HL-60 (cell line): ENCODE measurements around the gene CPHXL2.

Experiments
- DNase-seq, 2 experiments: peaks; one replicate each; pipeline ENCODE4 v3.0.0-alpha.2; 2010 to 2020; ENCODE audit warnings: low read depth in 1 of 2, low spot score in 1 of 2
- H3K27ac ChIP-seq: fragments of 250-450 bp; sonication (Bioruptor Pico); replicated peaks from 2 replicates; pipeline ENCODE4 v1.5.1; 2020; ENCODE audit warnings: mild to moderate bottlenecking, moderate library complexity
- H3K27me3 ChIP-seq: fragments of 250-450 bp; sonication (Bioruptor Pico); 2 replicates; pipeline ENCODE4 v1.5.1; 2021; ENCODE audit warnings: mild to moderate bottlenecking, moderate library complexity; ENCODE audit not compliant: insufficient read depth, poor library complexity, severe bottlenecking
- H3K4me3 ChIP-seq: replicated peaks from 2 replicates; pipeline ENCODE4 v1.5.1; 2011; ENCODE audit warnings: mild to moderate bottlenecking, control low read depth, low read length; ENCODE audit not compliant: insufficient read depth
- CTCF ChIP-seq: IDR thresholded peaks from one replicate; pipeline ENCODE4 v1.5.1; 2011; ENCODE audit warnings: low read length, control low read depth, inconsistent platforms; ENCODE audit not compliant: insufficient read depth
- GABPA ChIP-seq: IDR thresholded peaks from 2 replicates; pipeline ENCODE4 v1.6.1; 2012; ENCODE audit warnings: low read depth
- POLR2AphosphoS5 ChIP-seq: IDR thresholded peaks from 2 replicates; pipeline ENCODE4 v1.6.1; 2012; ENCODE audit warnings: low read depth
- REST ChIP-seq: IDR thresholded peaks from 2 replicates; pipeline ENCODE4 v1.6.1; 2012; ENCODE audit warnings: low read depth; ENCODE audit not compliant: insufficient replicate concordance
- SPI1 ChIP-seq: IDR thresholded peaks from 2 replicates; pipeline ENCODE4 v1.6.1; 2012; ENCODE audit warnings: low read depth, mild to moderate bottlenecking, borderline replicate concordance

The CPHXL2 gene

GRCh38 chr16:75687361-75687760 lies 10.6 kb upstream of the CPHXL2 start:
- Histone ChIP-seq H3K27me3 (no peaks in the 10 kb centered on the region), H3K27ac (no peak overlapping the region), H3K4me3 (no peak overlapping the region)
- no peak for DNase-seq
- TF ChIP-seq SPI1 (no peak), REST (no peak), CTCF (no peak), POLR2AphosphoS5 (no peak)

DNA sequence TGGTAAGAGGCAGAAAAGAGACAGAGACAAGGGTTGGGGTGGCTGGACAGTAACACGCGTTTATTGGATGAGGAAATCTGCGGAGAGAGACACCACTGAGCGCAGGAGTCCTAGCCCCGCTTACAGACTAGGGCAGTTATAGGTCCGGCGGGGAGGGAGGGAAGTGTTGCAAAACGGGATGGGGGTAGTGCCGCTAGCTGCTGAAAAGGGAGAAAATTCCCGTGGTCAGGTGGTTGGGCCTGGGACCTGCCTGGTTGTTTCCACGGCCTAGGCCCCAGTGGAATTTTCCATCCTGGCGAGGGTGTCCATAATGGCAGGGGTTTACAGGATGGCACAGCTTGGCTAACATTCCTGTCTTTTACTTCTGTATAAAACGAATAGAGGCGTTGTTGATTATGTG lies 5.5 kb upstream of the CPHXL2 start:
- H3K4me3 ChIP-seq, result no peak overlapping the region
- TF ChIP-seq GABPA (no peak), POLR2AphosphoS5 (no peak), CTCF (no peak), REST (no peak), SPI1 (no peak)
- no peaks in the 10 kb centered on the region for H3K27me3 ChIP-seq
- no peak for DNase-seq
- H3K27ac ChIP-seq, result no peak overlapping the region

- DNase-seq, result no peak
- H3K4me3 ChIP-seq, result no peak overlapping the region
- no peak overlapping the region for H3K27ac ChIP-seq
- no peaks in the 10 kb centered on the region for H3K27me3 ChIP-seq
- TF ChIP-seq SPI1 (no peak), REST (no peak), CTCF (no peak), GABPA (no peak), POLR2AphosphoS5 (no peak)
These were observed 2.6 kb upstream of the CPHXL2 start for GRCh38 chr16:75679366-75679765.
